GM18502 (cell line): ENCODE data around the gene IFT52.

Experiments used
- ATAC-seq: cut with Tn5 transposase; IDR thresholded peaks from one replicate; pipeline ENCODE4 v1.9.1; 2021; ENCODE audit warnings: mild to moderate bottlenecking; ENCODE audit not compliant: unreplicated experiment, poor library complexity

The IFT52 gene, protein sequence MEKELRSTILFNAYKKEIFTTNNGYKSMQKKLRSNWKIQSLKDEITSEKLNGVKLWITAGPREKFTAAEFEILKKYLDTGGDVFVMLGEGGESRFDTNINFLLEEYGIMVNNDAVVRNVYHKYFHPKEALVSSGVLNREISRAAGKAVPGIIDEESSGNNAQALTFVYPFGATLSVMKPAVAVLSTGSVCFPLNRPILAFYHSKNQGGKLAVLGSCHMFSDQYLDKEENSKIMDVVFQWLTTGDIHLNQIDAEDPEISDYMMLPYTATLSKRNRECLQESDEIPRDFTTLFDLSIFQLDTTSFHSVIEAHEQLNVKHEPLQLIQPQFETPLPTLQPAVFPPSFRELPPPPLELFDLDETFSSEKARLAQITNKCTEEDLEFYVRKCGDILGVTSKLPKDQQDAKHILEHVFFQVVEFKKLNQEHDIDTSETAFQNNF

DNA sequence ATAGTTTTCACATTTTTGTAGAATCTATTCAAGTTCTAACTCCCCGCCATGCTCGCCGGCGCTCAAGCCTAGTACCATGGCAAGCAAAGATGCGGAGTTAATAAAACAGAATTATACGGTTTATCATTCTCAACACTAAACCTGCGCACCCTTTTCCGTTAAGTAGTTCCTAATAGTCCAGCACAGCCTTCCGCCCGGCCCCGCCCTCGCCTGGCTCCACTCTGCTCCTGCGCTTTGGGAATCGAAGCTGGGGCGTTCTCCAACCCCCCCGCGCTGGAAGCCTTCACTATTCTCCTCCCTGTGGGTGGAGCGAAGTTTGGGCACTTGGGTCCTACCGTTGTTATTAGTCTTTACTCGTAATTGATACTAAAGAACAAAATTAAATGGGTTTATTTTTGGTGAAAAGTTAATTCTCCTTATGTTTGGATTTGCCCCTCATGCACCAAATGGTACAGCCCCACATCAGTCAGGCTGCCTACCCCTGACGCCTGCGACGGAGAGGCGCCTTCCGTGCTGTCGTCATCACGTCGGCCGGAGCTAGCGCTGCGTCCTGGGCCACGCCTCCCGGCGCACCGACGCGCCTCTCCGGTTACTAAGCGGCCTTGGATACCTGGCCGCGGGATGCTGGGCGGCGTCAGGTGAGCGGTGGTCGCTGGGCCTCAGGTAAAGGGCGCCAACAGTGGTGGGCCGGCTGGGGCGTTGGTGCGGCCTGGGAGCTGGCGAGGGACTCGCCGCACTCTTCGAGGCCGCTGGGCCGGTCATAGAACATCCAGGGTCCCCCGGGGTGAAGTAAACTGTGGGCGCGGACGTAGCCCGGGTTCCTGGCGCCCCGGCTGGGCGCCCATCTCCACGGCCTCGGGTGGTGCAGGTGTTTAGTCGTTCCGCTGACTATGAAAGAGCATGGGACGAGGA lies at the start of gene IFT52:
Gene IFT52 (plus strand): TSS at position 546 of the 912 bp plus-strand sequence. CDS start 3,762 bp downstream, outside the sequence.
- ATAC-seq: peak; percentile 99

- ATAC-seq: no peak
Measured at GRCh38 chr20:43541214-43541613, 49.5 kb upstream of the IFT52 start.

- ATAC-seq: no peak
Measured at GRCh38 chr20:43542161-43542560, 48.6 kb upstream of the IFT52 start.

- ATAC-seq: no peak
Measured at GRCh38 chr20:43542674-43543073, 48.1 kb upstream of the IFT52 start.

- no peak for ATAC-seq
Measured at GRCh38 chr20:43543138-43543537, 47.6 kb upstream of the IFT52 start.

GRCh38 chr20:43544501-43544900 lies 46.2 kb upstream of the IFT52 start:
- no peak for ATAC-seq

- ATAC-seq: no peak
Measured at GRCh38 chr20:43545837-43546578, 44.7 kb upstream of the IFT52 start.

DNA sequence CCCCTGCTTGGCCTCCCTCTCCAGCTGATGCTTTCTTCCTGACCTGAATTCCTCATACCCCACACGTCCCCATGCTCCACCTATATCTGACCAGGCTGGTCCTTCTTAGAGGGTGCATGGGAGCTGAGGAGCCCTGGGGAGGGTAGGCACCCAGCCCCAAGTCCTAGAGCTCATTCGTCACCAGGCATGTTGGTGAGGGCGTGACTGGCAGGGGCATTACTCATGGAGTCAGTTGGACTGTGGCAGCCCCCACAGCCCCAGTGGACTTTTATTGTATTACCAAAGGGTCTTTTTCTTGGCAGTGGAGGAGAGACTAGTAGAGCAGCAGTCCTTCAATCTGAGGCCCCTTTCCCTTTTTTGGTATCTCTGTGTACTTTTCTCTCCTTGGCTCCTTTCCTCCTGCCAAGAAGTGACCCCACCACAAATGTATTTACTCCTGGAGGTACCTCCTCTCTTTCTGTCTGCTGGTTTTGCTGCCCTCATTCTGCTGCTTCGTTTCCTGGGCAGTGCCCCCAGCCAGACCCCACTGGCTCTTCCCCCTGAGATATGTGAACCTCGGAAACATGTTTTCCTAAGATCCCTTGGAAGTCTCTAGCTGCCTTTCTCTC lies 42.4 kb upstream of the IFT52 start:
- no peak for ATAC-seq

GRCh38 chr20:43549416-43550065 lies 41.2 kb upstream of the IFT52 start:
- no peak for ATAC-seq

DNA sequence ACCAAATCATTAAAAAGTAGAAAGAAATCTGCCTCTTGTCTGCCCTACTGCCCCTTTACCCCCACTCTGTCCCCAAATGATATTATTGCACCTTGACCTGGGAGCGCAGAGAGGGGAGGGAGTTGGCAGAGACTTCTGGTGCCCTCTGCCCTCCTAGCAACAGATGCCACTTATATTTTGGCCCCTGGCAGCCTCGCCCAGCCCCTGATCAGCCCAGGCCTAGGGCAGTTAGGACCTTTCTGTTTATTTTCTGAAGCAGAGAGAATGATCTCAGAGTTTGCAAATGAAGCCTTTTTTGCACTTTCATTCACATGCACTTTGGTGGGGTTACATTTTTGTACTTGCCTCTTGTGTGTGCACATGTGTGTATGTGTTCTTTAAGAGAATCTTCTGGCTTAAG lies 40.3 kb upstream of the IFT52 start:
- no peak for ATAC-seq

DNA sequence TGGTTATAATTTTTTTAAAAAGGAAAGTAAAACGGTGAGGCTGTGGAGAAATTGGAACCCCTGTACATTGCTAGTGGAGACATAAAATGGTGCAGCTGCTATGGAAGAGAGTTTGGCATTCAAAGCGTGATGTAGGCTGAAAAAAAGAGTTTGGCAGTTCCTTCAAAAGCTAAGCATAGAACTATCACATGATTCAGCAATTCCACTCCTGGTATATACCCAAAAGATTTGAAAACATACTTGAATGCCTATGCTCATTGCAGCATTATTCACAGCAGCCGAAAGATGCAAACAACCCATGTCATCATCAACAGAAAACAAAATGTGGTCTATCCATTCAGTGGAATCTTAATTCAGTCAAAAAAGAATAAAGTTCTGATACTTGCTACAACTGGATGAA lies 36.4 kb upstream of the IFT52 start:
- no peak for ATAC-seq

GRCh38 chr20:43558412-43559146 lies 32.2 kb upstream of the IFT52 start, which contains the start of gene SGK2:
TSS of gene SGK2 (plus strand) at chr20:43559027. CDS start at chr20:43566496, 7,469 bp downstream.
- no peak for ATAC-seq

- no peak for ATAC-seq
Measured at GRCh38 chr20:43559147-43559987, 31.4 kb upstream of the IFT52 start.

GRCh38 chr20:43560974-43561373 lies 29.8 kb upstream of the IFT52 start:
- ATAC-seq: no peak

DNA sequence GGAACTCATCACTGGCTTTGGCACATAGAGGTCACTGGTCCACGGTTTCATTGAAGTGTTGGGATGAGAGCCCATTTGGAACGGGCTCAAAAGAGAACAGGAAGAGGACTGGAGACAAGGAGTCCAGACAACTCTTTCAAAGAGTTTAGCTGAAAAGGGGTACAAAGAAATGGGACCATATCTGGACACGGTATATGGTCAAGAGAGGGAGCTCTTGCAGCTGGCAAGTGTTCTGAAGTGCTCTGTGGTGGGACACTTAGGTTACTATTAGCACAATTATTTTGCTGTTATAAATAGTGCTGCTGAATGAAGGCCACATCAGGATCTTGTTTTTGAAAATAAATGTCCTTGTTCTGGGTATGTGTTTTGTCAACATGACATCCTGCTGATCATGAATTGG lies 27.3 kb upstream of the IFT52 start:
- ATAC-seq: no peak

- no peak for ATAC-seq
Measured at GRCh38 chr20:43563991-43564390, 26.7 kb upstream of the IFT52 start.

GRCh38 chr20:43564455-43564854 lies 26.3 kb upstream of the IFT52 start:
- ATAC-seq: no peak
